GOT3 (cell line): ENCODE measurements around the gene COL25A1.

Experiments
- DNase-seq: peaks from one replicate; lab custom pipeline; 2025; ENCODE audit warnings: mixed read lengths; lab: John Stamatoyannopoulos, UW

The COL25A1 gene

DNA sequence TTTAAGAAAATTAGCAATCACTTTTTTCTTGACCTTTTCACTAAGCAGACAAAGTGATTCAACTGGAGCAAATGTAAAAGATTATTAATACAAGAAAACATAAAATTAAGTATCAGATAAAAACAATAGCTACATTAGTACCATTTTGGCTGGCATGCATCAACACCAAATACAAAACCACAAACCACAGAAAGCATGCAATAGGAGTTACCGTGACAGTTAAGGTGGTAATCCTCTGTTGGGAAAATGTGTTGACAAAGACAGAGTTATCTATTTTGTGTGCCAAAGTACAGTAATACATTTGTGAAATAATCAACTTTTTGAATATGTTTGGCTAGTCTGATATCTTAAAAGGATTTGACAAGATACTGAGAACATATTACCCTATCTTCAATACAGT, 449.8 kb downstream of the COL25A1 start:
- DNase-seq = no peak

DNA sequence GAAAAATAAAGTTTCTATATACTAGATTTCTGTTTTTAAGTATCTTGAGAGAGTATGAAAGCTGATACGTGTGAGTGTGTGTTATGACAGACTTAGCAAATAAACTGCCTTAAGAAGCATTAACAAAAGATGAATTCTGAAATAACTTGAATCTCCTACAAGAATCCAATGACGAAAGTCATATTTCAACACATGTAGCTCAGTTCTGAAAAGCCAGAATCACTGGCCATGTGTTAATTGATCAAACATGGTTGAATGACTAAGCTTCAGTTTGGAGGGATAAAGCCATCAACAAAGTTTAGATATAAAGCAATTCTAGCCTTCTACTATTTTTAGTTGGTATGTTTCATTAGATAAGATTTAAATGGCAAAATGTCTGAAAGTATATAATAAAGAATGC, 451.1 kb downstream of the COL25A1 start:
- DNase-seq = no peak

DNA sequence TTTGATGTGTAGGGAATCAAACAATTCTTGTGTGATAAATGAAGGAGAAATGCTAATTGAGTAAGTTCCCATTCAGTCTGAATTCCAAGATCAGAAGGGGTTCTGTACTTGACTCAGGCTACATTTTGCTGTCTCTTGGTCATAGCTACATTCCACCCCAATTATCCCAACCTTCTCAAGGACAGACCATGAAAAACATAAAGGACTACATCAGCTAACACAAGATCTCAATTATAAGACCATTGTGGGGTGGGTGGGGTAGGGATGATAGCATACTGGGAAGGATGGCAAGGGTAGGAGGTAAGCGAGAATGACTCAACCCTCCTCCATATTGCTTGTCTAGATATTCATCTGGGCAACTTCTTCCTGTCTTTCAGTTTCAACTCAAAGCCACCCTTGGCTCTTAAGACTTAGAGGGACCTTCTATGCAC, 452.2 kb downstream of the COL25A1 start:
- DNase-seq = no peak

DNA sequence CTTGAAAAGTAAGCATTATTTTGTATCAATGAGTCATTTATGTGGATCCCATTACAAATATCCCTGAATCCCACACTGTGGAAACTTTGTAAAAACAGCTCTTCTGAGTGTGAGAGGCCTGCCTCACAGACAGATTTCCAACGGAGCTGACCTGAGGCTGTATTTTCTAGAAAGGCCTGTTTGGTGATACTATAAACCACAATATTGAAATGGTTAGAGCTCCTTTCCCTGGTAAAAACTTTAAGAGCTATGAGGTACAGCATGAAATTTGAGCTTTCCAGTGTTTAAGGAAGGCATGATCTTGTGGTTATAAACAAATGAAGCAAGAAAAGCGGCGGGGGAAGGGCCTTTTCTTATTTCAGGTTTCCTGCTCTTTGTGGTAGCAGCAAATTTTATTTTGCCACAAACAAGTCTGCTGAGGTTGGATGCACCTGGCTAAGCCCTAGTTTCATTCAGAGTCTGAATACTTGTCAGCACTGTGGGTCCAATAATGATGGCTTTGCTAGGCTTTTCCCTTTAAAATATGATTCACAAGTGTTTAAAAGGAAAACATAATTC, 452.8 kb downstream of the COL25A1 start:
- DNase-seq = no peak

DNA sequence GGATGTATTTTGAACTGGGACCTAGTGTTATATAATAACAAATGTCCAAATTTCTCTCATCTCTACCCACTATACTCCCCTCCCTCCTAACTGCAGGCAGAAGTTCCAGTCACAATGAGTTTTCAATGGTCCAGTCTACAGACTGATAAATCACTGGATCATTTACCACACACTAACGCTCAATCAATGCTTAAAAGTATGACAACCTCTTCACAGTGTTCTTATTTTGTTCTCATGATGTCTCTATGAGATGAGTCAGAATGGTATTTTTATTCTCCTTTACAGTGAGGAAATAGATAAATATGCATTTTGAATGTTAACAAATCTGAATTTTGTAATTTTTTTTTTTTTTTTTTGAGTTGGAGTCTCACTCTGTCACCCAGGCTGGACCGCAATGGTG, 455.9 kb downstream of the COL25A1 start:
- no peak for DNase-seq

DNA sequence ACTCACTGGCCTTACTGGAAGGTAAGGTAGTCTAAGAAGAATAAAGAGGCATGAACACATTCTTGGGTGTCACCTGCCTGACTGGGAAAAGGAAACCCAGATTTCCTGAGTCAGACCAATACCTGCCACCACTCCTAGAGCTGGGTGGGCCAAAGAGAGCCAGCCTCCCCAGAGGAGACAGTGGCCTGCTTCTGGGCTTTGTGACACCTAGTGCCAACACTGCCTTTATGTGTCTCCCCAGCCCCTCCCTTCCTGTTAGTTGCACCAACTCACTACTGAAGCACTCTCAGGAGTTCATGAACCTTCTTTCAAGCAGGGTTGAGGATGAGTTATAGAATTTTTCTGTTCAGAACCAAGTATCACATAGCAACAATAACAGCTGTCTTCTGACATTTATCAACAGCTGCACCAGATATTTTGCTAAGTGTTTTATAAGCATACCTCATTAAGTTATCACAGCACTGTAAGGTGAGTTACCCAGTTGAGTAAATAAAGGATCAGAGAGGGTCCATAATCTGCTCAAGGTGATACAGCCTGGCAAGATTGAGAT, 462.0 kb downstream of the COL25A1 start:
- DNase-seq = no peak

DNA sequence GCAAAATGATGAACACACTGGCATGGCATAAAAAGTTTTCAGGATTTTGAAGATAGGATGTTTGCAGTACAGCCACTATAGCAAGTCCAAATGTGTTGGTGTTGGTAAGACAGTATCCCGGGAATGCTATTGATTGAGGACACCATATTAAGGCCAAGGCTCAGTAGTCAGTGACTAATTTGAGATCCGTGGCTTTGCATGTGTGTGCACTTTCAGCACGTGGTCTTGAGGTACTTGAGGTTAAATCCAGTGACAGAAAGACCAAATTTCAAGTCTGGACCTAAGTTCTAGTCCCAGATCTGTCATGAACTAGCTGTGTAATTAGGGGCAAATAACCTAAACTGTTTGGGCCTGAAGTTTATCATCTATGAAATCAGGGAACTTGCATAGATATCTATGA, 463.1 kb downstream of the COL25A1 start:
- no peak for DNase-seq

DNA sequence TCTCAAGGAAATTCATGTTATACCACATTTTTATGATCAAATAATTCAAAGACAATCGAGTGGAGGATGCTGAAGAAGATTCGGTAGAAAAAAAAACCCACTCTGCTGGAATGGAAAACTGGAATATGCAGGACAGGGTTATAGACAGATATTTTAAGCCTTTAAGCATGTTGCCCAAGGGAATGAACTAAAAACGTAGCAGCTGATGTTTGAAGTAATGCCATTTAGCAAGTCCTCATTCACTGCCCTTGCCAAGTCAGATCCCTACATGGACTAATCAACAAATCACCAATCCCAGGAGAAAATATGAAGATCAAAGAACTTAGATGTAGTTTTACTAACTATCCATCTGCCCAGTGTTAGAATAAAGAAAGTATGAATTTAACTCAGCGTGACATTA, 464.0 kb downstream of the COL25A1 start:
- no peak for DNase-seq

DNA sequence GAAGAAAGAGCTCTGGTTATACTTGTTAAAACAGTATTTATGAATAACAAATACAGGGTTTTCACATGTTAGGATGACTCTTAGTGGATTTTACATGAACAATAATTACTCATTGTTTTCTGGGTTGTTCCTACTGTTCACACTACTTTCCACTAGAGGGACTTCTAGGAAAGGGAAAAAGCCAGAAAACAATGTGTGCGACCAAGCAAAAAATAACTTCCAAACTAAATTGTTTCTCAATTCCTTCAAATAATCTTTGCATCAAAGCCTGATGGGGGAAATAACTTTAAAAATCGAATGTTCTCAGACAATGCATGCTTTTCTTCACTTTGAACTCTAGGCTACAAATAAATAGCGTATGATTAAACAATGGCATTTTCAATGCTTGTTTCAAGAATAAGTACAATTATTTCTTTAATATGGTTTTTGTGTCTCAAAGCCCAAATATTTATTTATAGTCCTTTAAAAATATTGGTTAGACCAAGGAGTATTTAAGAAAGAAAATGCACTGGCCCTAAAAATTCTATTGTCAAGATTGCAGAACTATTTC, 467.5 kb downstream of the COL25A1 start:
- no peak for DNase-seq

DNA sequence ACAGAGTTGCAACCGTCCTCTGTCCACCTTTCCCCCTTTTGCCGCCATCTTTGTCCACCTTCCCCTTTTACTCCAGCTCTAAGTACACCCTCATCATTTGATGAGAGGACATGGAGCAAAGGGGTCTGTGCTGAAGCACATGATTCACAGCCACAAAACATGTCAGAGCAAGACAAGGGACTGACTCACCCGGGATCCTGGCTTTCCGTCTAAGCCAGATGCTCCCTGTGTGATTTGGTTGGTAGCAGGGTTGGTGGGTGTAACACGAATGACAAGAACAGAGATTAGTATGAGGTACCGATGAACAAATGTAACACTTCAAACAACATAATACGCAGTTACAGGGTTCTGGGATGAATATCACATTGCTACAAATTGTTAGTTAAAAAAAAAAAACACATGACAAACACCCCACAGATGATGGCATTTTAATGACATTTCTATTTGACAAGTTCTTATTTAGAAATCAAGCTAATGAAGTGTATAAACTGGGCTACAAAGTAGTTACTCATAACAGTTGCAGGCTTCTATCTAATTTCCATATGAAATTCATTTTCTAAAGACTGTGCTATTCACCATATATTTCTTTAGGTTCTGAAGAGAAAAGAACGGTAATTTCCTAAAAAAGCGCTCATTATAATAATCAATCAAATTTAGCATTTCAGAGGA, 468.2 kb downstream of the COL25A1 start:
- DNase-seq = no peak

DNA sequence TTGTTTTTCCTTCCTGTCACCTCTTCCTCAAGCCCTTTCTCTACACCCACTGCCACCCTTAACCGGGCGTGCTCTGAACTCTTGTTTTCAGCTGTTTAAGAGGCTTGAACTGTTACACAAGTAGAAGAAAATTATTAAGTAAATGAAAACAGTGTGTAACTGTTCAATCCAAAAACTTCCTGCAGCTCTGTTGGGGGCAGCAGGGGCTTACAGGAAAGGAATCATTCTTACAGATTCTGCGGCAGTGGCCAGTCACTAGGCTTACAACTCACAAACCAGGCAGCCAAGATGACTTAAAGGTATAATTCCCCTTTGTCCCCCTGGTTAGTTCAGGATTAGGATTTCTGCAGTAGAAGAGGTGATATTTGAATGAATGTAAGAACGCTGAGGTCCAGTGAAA, 469.4 kb downstream of the COL25A1 start:
- DNase-seq = no peak

DNA sequence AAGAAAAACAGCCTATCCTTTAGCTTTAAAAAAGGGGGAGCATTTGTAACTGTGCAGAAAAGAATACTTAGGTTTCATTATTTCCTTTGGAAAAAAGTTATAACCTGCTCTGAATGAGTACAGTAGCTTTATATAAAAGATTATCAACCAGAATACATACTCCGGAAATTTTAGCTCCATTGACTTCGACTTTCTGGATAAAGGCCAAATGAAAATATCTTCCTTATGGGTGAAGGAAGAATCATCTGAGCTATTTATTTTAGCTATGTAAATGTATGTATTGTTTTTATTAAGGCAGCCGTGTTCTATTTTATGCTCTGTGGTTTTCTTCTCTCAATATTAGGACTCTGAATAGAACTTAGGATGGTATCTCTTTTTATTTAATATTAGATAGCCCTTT, 470.6 kb downstream of the COL25A1 start:
- DNase-seq = no peak

DNA sequence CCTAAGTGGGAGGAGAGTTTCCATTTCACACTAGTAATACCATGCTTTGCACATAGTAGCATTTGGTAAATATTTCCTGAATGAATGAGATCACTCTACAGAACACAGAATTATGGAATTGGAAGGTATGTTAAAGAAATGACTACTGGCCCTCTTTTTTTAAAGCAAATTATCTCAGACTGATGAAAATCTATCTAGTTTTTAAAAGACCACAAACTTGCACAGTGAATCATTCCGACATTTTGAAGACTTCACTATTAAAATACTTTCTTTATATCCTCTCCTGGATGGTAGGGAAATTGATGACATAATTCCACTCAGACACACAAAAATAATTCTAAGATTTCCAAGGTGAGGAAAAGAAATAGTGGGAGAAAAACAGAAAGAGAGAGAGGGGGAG, 471.2 kb downstream of the COL25A1 start:
- no peak for DNase-seq

DNA sequence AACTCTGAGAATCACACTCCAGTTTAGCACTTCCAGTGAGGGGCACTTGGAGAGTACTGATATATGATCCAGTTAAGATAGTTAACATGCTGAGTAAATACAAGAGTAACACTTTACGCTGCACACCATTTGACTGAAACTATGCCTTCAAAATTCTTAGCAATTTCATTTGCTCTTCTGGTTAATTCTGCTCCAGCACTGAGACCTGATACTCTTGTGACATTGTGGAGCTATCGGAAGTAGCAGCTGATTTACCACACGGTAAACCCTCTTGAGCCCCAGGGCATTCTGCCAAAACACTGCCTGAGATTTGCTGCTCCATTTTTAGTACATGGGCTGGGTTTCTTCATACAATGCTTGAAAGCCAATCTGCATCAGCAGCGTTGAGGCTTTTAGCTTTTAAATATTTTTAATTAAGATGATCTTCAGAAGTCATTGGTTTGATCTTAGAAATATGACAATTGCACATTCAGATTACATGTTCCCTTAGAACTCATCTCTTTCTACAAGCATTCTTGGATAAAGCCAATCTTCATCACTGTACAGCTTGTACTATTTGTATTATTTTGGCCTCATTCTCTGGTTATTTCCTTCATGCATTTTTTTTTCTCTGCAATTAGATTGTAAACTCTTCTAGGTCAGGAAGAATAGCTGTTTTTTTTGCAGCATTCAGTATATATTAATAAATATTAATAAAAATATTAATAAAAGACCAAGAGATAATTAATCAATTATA, 471.8 kb downstream of the COL25A1 start:
- DNase-seq = no peak

DNA sequence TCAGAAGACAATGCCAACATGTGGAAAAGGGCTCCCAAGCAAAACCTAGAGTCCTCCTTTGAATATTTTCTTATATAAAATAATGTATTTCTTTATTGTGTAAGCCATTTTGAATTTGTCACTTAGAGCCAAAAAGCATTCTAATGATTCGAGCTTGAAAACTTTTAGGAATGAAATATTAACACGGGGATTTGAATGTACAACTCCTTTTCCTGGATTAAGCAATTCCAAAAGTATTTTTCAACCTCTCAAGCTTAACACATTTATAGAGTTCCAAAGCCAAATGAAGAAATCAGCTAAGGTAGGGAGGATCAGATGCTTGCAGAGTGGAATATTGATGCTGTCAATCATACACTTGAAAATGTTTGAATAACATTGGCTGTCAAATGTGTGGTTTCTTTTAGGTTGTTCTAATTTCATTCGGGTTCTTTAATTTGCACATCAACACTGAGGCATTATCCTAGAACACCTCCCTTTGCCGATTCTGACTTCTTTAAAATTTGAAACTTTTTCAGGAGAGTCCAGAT, 472.4 kb downstream of the COL25A1 start:
- DNase-seq = no peak

DNA sequence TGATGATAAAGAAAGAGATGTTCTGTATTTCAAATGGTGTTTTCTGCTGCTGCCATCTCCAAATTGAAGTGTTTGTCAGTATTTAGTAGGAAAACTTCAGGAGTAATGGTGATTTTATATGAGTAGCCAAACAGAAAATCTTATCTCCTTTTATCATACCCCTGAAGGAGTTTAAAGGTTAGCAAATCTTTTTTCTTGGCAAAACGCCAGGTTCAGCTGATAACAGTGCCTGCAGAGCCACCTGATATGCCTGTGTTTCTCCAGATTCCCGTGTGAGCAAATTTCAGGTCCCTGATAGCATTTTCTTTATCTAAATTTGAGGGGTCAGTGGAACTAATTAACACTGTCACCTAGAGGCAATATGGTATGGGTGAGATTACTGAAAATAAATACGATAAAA, 473.8 kb downstream of the COL25A1 start:
- no peak for DNase-seq

DNA sequence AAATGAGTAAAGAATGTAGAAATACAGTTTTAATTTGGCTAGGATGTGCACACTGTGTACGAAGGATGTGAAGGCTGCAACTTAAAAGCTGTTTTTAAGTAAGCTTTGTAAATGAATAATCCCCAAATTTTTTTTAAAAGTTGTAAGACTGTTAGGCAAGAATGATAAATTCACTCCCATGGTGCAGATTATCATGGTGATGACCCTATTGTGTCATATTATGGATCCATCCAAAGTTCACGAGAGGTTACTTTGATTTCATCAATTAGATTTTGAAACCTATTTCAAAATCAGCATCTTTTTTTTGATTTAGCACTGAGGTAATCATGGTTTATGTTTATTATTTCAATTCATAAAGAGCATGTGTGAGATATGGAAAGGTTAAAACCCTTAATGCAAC, 476.7 kb downstream of the COL25A1 start:
- DNase-seq = no peak

DNA sequence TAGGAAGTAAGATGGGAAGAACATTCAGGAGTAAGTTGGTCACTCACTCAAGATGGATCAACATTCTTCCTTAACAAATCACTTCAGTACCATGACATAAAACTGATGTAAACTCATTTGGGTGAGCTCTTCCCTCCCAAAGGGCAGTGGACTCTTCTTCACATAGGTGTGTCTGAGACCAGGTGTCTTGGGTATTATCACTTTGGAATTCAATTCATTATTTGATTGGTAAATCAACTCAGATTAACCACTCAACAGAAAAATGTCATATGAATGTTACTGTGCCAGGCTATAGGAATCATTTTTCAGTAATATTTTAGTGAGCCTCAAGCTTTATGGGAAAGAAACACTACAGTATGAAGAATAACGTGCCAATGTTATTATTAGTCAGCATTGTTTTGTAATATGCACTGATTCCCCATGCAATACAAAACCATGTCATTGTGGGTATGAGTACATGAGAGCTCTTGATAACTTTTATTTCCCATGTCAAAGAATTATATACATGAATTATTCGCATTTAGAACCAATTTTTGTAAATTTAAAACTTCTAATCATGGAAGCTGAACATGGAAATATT, 481.0 kb downstream of the COL25A1 start:
- DNase-seq = no peak

DNA sequence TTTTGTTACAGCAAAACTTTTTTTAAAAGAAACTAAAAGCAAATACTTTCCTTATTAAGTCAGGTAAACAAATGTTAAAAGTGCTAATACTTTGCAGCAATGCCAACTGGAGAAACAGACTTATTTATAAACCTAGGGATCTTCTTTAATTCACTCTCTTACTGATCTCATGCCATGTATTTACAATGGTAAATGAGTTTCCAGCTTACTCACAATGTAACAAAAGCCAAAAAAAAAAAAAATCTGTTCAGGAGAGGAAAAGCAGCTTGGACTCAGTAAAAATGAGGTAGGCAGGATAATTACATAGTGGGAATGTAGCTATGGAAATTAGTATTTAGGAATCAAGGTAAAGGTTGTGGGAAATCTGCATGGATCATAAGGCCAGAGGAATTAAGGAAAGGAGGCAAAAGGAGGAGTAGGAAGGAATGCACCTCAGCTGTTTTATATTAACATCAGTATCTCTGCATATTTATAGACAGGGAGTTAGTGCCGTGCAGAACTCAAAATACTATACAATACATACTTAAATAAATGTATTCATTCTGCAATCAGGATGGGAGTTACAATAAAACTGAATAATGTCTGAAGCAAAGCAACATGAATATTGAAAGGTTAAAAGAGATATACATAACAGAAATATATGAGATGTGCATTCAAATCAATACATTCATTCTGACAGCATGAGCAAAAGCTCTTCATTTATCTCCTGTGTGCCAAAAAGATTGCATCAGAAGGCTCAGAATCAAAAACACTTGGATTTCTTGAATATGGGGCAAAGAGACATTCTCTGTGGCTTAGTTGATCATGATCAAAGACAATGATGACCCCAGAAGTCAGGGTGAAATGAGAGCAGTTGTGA, 481.7 kb downstream of the COL25A1 start:
- no peak for DNase-seq

DNA sequence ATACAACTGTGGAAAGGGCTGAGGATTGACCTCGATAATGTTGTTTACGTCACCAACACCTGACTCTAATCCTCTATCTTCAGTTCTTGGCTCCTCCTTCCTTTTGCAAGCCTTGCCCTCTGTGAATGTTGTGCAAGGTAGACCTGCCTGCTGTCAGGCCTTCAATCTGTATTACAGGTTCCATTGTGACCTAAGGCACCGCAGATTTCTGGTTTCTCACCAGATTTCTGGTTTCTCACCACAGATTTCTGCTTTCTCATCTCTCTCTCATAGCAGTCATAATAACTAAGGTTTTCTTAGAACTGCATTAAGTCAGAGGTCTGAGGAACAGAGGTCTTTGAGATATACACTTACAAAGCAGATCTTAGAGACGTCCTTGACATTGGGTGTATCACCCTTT, 488.1 kb downstream of the COL25A1 start:
- no peak for DNase-seq

DNA sequence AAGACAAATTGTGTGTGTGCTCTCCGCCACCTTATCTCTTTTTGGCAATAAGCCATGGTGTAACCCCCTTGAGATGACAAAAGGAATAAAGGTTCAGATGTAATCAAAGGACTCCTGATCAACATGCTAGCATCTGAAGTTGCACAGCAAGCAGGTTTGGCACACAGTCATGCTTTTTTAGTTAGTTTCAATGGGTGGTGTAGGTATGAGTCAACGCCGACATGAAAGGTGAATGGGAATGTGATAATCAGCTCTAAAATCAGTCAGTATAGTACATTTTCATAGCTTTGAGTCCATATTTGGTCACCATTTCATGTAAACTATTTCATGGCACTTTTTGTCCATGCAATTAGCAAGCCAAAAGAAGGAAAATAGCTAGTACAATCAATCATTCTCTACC, 489.2 kb downstream of the COL25A1 start:
- DNase-seq = no peak
